Activated CD4-positive, alpha-beta T cell treated with anti-CD3 and anti-CD28 coated beads for 48 hours (primary cell): ENCODE data around the gene FIG4.
"Not testable (repeated sequence)": the region's sequence is repeated elsewhere in the genome, so short reads cannot be mapped to it uniquely, and the experiment has no call there.

Experiments used
- DNase-seq: peaks from one replicate; pipeline ENCODE4 v3.0.0-alpha.2; 2020

FIG4 gene

GRCh38 chr6:109861946-109862345 is 170.8 kb downstream of the FIG4 start:
- DNase-seq, result no peak

GRCh38 chr6:109864050-109864449 is 173.0 kb downstream of the FIG4 start:
- DNase-seq, result no peak

GRCh38 chr6:109865968-109866367 is 174.9 kb downstream of the FIG4 start:
- no peak for DNase-seq

- DNase-seq, result no peak
Measured at GRCh38 chr6:109867009-109867969, 176.2 kb downstream of the FIG4 start.

GRCh38 chr6:109867970-109868358 is 176.9 kb downstream of the FIG4 start:
- DNase-seq, result no peak

- not testable (repeated sequence) for DNase-seq
Measured at GRCh38 chr6:109869398-109870088, 178.4 kb downstream of the FIG4 start.

- no peak for DNase-seq
Measured at GRCh38 chr6:109870089-109870410, 179.0 kb downstream of the FIG4 start.

GRCh38 chr6:109872549-109872948 is 181.5 kb downstream of the FIG4 start:
- DNase-seq, result no peak

GRCh38 chr6:109872968-109873545 is 182.0 kb downstream of the FIG4 start:
- no peak for DNase-seq

GRCh38 chr6:109874086-109874485 is 183.0 kb downstream of the FIG4 start:
- no peak for DNase-seq

GRCh38 chr6:109874621-109875020 is 183.5 kb downstream of the FIG4 start:
- DNase-seq, result no peak
